Inferior parietal cortex (tissue), 1 donor: ENCODE measurements around the gene ITGA8.
"Not testable (repeated sequence)": the region's sequence is repeated elsewhere in the genome, so short reads cannot be mapped to it uniquely, and the experiment has no call there.

Experiments used
- DNase-seq: peaks from one replicate; pipeline ENCODE4 v3.0.0-alpha.2; 2016; ENCODE audit errors: extremely low spot score

ITGA8 gene

DNA sequence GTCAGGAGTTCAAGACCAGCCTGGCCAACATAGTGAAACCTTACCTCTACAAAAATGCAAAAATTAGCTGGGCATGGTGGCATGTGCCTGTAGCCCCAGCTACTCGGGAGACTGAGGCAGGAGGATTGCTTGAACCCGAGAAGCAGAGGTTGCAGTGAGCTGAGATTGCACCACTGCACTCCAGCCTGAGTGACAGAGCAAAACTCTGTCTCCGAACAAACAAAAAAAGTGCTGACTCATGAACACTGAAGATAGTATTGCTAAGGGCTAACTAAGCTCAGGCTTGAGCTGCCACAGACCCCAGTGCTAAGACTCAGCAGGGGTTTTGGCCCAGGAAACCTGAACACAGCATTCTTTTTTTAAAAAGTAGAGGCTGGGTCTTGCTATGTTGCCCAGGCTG lies 162.6 kb downstream of the ITGA8 start:
- DNase-seq = not testable (repeated sequence)

DNA sequence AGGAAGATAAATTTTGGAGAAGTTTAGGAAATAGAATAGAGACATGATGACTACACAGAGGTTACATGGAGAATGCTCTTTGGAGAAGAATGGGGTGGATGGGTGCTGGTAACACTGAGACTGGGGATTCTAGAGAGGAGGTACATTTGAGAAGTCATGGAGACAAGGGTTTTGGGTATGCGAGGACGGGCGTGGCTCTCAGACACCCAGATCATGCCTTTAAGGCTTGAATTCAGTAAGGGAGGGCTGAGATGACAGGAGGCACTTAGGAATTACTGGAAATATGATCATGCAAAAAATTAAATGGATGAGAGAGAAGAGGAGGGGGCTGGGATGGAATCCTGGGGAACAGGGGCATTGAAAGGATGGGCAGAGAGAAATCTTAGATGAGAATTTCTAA lies 168.8 kb downstream of the ITGA8 start:
- no peak for DNase-seq

- DNase-seq = no peak
Measured at GRCh38 chr10:15548331-15548730, 171.4 kb downstream of the ITGA8 start.

- no peak for DNase-seq
Measured at GRCh38 chr10:15546606-15547005, 173.1 kb downstream of the ITGA8 start.

GRCh38 chr10:15545884-15546283 lies 173.8 kb downstream of the ITGA8 start:
- no peak for DNase-seq

- DNase-seq = no peak
Measured at GRCh38 chr10:15545266-15545665, 174.5 kb downstream of the ITGA8 start.

DNA sequence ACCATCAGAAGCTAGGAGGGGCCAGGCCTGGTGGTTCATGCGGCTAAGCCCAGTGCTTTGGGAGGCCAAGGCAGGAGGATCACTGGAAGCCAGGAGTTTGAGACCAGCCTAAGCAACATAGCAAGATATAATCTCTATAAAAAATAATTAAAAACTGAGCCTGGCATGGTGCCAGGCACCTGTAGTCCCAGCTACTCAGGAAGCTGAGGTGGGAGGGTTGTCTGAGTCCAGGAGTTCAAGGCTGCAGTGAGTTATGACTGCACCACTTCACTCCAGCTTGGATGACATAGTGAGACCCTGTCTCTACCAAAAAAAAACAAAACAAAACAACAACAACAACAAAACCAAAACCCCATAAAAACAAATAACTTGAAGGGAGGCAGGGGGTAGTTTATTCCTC lies 175.7 kb downstream of the ITGA8 start:
- no peak for DNase-seq

- no peak for DNase-seq
Measured at GRCh38 chr10:15542817-15543216, 176.9 kb downstream of the ITGA8 start.

DNA sequence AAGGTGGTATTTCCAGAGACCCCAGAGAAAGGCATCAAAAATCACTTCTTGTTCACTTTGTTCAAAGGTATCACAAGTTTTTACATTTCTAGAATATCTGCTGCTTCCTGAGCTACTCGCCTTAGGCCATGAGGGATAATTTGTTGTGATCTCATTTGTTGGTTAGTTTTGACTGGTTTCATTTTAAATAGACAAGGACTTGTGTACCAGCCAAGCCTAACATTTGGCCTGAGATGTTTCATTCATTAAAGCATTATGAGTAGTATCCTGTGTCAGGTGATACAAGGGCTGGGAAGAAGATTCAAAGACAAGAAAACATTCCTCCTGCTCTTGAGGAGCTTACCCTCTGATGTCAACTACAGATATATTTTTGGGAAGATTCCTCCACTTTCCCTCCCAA lies 178.3 kb downstream of the ITGA8 start:
- DNase-seq = no peak

GRCh38 chr10:15540727-15541126 lies 179.0 kb downstream of the ITGA8 start:
- DNase-seq = no peak

DNA sequence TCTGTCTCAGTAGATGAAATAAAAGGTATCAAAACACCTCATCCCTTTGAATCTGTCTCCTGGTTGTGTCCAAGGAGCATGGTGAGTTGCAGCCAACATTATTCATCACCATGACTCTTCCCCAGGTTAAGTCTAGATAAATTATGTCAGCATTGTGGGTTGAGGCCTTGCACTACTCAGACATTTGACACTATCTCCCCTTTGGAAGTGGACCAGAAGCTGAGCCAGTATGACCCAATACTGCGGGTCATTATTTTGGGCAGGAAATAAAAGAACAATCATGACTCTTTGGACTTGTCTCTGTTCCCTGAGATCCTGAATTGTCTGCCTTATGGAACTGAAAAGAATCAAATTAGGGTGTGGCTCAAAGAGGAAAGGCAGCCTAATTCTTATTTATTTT lies 180.5 kb downstream of the ITGA8 start:
- DNase-seq = no peak

- not testable (repeated sequence) for DNase-seq
Measured at GRCh38 chr10:15534928-15535538, 184.7 kb downstream of the ITGA8 start.

DNA sequence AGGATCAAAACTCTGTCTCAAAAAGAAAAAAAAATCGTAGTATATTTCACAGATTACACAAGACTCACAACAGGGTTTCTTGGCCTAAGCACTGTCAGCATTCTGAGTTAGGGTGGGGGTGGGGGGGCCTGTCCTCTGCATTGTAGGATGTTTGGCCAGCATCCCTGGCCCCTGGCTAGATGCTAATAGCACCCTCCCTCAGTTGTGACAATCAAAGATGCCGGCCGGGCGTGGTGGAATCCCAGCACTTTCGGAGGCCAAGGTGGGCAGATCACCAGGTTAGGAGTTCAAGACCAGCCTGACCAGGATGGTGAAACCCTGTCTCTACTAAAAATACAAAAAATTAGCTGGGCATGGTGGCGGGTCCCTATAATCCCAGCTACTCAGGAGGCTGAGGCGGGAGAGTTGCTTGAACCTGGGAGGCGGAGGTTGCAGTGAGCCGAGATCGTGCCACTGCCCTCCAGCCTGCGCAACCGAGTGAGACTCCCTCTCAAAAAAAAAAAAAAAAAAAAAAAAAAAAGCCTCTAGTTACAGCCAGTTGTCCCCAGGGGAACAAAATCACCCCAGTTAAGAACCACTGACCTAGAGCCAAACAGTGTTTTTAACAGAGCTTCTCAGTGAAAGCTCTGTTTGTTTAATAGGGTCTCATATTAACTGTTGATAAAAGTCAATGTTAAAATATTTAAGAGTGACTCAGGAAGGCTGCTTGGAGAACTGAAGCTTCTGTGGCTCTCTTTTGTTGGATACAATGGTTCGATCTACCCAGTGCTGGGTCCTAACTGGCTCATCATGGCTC lies 187.6 kb downstream of the ITGA8 start:
- no peak for DNase-seq

DNA sequence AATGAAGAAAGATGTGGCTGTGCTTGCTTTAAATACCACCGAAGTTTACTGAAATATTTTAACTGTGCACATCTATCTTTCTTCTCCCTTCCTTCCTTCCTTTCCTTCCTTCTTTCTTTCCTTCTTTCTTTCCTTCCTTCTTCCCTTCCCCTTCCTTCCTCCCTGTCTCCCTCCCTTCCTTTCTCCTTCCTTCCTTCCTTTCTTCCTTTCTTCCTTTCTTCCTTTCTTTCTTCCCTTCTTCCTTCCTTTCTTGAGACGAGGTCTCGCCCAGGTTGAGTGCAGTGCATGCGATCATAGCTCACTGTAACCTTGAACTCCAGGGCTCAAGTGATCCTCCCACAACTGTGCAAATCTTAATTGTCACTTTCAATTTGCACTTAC lies 190.9 kb downstream of the ITGA8 start:
- DNase-seq = no peak

DNA sequence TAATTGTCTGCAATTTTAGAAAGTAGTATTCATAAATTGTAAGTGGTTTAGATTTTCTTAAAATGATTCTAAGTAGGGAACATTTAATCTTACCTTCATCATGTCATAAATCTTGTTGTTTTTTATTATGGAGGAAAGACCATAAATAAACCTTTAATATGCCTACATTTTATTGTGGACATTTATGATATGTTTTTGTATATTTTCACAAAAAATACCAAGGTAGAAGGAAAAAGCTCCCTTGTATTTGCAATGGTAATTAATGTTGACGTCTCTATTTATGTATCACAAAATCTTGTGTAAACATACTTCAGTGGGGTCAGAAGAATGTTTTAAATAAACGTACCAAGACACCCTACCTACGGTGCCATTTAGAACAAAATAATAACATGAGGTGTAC lies 193.0 kb downstream of the ITGA8 start:
- no peak for DNase-seq

DNA sequence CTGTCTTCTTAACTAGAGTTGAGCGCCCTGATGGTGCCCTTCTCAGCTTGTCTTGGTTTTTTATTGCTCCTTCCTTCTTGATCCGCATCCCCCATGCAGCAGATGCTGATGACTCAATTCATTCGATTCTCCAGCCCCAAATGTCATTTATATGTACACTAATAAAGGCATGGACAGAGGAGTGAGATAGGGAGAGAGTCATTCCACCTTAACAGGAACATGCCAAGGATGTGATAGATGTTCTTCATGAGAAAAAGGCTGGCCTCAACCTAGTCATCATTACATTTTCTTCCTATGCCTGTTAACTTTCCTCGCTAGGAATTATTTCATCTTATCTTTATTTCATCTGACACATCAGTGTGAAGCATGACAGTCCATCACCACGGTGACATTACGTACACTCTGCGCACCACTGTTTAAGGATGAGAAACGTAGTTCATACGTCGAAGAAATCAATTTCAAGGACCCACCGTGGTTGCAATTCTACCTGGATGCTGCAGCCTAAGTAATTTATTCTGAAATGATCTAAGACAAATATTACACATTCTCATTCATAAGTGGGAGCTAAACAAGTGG lies 198.3 kb downstream of the ITGA8 start:
- no peak for DNase-seq

- DNase-seq = no peak
Measured at GRCh38 chr10:15518250-15518649, 201.5 kb downstream of the ITGA8 start.

- DNase-seq = no peak
Measured at GRCh38 chr10:15516256-15517085, 203.3 kb downstream of the ITGA8 start.

DNA sequence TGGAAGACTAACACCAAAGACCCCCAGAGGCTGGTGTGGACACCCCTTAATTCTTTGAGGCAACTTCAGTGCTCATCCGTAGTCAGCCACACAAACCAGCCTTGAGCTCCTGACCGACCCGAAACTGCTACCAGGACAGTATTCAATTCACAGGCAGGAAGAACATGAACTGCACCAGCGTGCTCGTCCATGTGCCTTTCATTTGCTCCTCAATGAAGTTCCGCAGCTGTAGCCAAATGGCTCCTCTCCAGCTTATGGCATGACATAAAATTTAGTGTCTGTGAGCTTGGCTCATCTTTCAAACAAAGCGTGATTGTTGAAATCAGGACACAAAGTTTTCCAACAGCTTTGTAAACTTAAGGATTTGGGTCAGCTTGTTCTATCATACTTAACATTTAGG lies 204.5 kb downstream of the ITGA8 start:
- DNase-seq = peak; percentile 71

DNA sequence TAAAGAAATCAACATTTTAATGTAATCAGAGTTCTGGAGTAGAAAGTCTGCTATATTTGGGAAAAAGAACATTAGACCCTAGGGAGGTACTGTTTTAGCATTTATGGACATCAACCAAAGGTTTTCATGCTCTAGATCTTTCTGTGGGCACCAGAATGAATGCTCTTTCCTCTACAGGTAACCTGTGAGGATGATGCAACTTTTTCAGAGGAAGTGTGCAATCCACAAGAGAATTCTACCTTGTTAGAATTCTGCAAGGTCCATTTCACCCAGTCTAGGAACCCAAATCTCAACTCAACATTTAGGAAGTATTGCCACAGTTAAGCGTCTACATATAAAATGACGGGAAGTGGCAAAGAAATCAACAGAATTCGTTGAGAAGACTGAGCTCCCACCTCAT lies 208.8 kb downstream of the ITGA8 start:
- no peak for DNase-seq

- no peak for DNase-seq
Measured at GRCh38 chr10:15505329-15505728, 214.4 kb downstream of the ITGA8 start.

GRCh38 chr10:15504101-15504840 lies 215.5 kb downstream of the ITGA8 start:
- DNase-seq = no peak
